Endodermal cell (in vitro differentiated cells): ENCODE measurements around the gene PRPS2. TPM values are rescaled to one million over a fixed set of nuclear protein-coding genes. Genes with fewer than 3 reads are reported as not detected.
A peak's percentile ranks its signal among the peaks of the same experiment; 100 is the strongest.

Experiments
- DNase-seq: peaks from one replicate; pipeline ENCODE4 v3.0.0-alpha.2; 2017
- H3K27ac ChIP-seq: 2 replicates; pipeline ENCODE4 v1.5.1; 2013; ENCODE audit warnings: mild to moderate bottlenecking, low read depth, low read length, moderate library complexity
- H3K27me3 ChIP-seq: 2 replicates; pipeline ENCODE4 v1.6.1; 2013; ENCODE audit warnings: mild to moderate bottlenecking, low read length, moderate library complexity; ENCODE audit not compliant: insufficient read depth, control insufficient read depth, poor library complexity, severe bottlenecking
- H3K36me3 ChIP-seq: 2 replicates; pipeline ENCODE4 v1.7.0; 2013; ENCODE audit warnings: mild to moderate bottlenecking, low read length, moderate library complexity; ENCODE audit not compliant: control insufficient read depth, insufficient read depth
- H3K4me1 ChIP-seq: one replicate; pipeline ENCODE4 v1.7.0; 2013; ENCODE audit warnings: low read length; ENCODE audit not compliant: control insufficient read depth, insufficient read depth
- H3K4me3 ChIP-seq: 2 replicates; pipeline ENCODE4 v1.5.1; 2013; ENCODE audit warnings: mild to moderate bottlenecking, low read length, moderate library complexity
- H3K9ac ChIP-seq: 2 replicates; pipeline ENCODE4 v1.6.1; 2013; ENCODE audit warnings: mild to moderate bottlenecking, low read length, moderate library complexity; ENCODE audit not compliant: poor library complexity, severe bottlenecking; ENCODE audit errors: extremely low read depth
- H3K9me3 ChIP-seq: 2 replicates; pipeline ENCODE4 v1.6.1; 2013; ENCODE audit warnings: mild to moderate bottlenecking, low read length, moderate library complexity; ENCODE audit not compliant: control insufficient read depth
- H3K27ac Mint-ChIP-seq: 2 replicates; pipeline ENCODE4 v1.8.0; 2020; ENCODE audit warnings: mixed read lengths
- H3K27me3 Mint-ChIP-seq: 2 replicates; pipeline ENCODE4 v1.8.0; 2021; ENCODE audit warnings: mild to moderate bottlenecking, mixed read lengths; ENCODE audit not compliant: insufficient read depth
- H3K36me3 Mint-ChIP-seq: 2 replicates; pipeline ENCODE4 v1.8.0; 2020; ENCODE audit warnings: low read depth, mixed read lengths
- H3K4me1 Mint-ChIP-seq: 2 replicates; pipeline ENCODE4 v1.8.0; 2020; ENCODE audit warnings: mixed read lengths
- H3K4me3 Mint-ChIP-seq: 2 replicates; pipeline ENCODE4 v1.8.0; 2020; ENCODE audit warnings: mild to moderate bottlenecking, moderate library complexity, mixed read lengths
- H3K9me3 Mint-ChIP-seq: 2 replicates; pipeline ENCODE4 v1.8.0; 2020; ENCODE audit warnings: mild to moderate bottlenecking, mixed read lengths
- CTCF ChIP-seq: fragments of 200-600 bp; sonication (generic); conservative IDR thresholded peaks from 2 replicates; pipeline ENCODE4 v1.5.0; 2021; ENCODE audit warnings: antibody characterized with exemption, mild to moderate bottlenecking
- WGBS, 2 experiments: methylation state at CpG; one replicate each; pipeline versions ENCODE4 v1.1.5 to v1.1.7; 2013; ENCODE audit warnings: missing lambda C conversion rate in 2 of 2, mixed read lengths in 1 of 2; ENCODE audit not compliant: insufficient coverage in 1 of 2, insufficient read length in 1 of 2; 5-methylcytosine and 5-hydroxymethylcytosine counted together
- total RNA-seq, 2 donors: library from RNA; stranded (reverse); fragmentation: NEBNext Ultra II Directional in 1 of 2; extraction: Animal tissue kit (Norgen Biotek cat#: 25700) in 1 of 2; gene quantifications; 2 replicates in 1 of 2; 3 replicates in 1 of 2; pipeline ENCODE4 v1.2.1, GENCODE V29; 2021

PRPS2 gene
- total RNA-seq, 2 donors from 2014 or later = 12.4 to 17.2 TPM

- no peaks in the 10 kb centered on the region for H3K27me3 Mint-ChIP-seq
- WGBS, 2 experiments = 50 to 78% methylated on average over 2 to 5 of the region's 6 CpGs
- no peaks in the 10 kb centered on the region for H3K4me1 Mint-ChIP-seq
- Histone ChIP-seq H3K36me3 (no peaks in the 10 kb centered on the region), H3K9ac (no peak overlapping the region), H3K4me3 (no peak overlapping the region), H3K27me3 (no peaks in the 10 kb centered on the region), H3K4me1 (no peaks in the 10 kb centered on the region), H3K27ac (peak overlapping the region; percentile 38), H3K9me3 (no peaks in the 10 kb centered on the region)
- DNase-seq = no peak
- TF ChIP-seq CTCF = no peak
- peaks cover 45% of the 10 kb centered on the region for H3K9me3 Mint-ChIP-seq
- no peak overlapping the region for H3K4me3 Mint-ChIP-seq
- no peaks in the 10 kb centered on the region for H3K36me3 Mint-ChIP-seq
- no peak overlapping the region for H3K27ac Mint-ChIP-seq
These were observed 52.6 kb downstream of the PRPS2 start for GRCh38 chrX:12843668-12844279.

DNA sequence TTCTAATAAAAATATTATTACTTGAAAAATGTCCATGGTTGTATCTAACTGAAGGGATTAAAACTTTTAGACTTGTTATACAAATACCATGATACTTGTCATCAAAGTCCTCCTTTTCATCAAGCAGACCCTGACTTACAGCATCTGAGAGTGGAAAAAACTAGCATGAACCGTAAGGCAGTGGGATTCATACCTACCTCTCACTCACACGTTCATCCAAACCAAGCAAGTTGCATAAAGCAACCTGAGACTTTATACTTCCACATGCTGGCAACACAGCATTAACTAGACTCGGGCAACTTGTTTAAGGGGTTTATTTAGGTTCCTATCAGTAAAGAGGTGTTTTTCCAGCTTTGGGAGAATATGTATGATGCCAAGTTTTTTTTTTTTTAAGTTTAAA lies 53.1 kb downstream of the PRPS2 start:
- Histone ChIP-seq H3K4me1 (no peaks in the 10 kb centered on the region), H3K9ac (no peak overlapping the region), H3K27ac (no peak overlapping the region), H3K36me3 (no peaks in the 10 kb centered on the region), H3K9me3 (no peaks in the 10 kb centered on the region), H3K4me3 (no peak overlapping the region), H3K27me3 (no peaks in the 10 kb centered on the region)
- Mint-ChIP-seq H3K4me1 (no peaks in the 10 kb centered on the region), H3K9me3 (peaks cover 45% of the 10 kb centered on the region), H3K4me3 (no peak overlapping the region), H3K36me3 (no peaks in the 10 kb centered on the region), H3K27me3 (no peaks in the 10 kb centered on the region), H3K27ac (no peak overlapping the region)
- no peak for TF ChIP-seq CTCF
- WGBS, 2 experiments = 86% methylated on average over 2 of the region's 3 CpGs; no CpG with 5 or more reads in 1 of the 2 experiments
- no peak for DNase-seq

DNA sequence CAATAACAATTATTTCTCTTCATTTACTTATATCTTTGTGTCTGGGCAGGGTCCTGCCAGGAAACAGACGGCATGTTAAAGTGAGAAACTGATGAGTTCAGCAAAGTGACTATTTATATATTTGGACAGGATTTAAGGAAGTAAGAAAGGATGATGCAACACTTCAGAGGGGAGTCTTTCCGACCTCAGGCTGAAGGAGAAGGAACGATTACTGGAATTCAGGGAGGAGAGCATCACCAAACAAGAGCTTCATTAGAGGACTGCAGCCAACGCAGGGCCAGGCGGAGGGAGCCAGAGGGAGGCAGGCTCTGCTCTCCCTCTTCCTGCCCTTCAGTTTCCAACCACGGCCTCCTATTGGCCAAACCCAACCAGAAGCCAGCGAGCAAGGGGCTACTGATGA lies 74.1 kb downstream of the PRPS2 start:
- H3K9me3 ChIP-seq = peaks cover 4% of the 10 kb centered on the region
- Mint-ChIP-seq H3K27ac (no peak overlapping the region), H3K27me3 (no peaks in the 10 kb centered on the region), H3K4me1 (no peaks in the 10 kb centered on the region), H3K36me3 (no peaks in the 10 kb centered on the region), H3K4me3 (no peak overlapping the region), H3K9me3 (peaks cover 76% of the 10 kb centered on the region)
- TF ChIP-seq CTCF = no peak
- no peak for DNase-seq
- H3K27ac ChIP-seq = no peak overlapping the region
- H3K9ac ChIP-seq = no peak overlapping the region
- H3K36me3 ChIP-seq = no peaks in the 10 kb centered on the region
- H3K27me3 ChIP-seq = no peaks in the 10 kb centered on the region
- no peak overlapping the region for H3K4me3 ChIP-seq
- no peaks in the 10 kb centered on the region for H3K4me1 ChIP-seq
- WGBS, 2 experiments = 92 to 100% methylated on average over 1 to 7 of the region's 7 CpGs
